Thyroid gland (tissue), 4 donors: ENCODE data around the gene SPINT2.

Experiments used
- POLR2A ChIP-seq, 2 donors: fragments of 450-650 bp; IDR thresholded peaks; one replicate each; pipeline ENCODE4 v1.6.1; 2017; ENCODE audit warnings: antibody characterized with exemption in 2 of 2, mild to moderate bottlenecking in 2 of 2, moderate library complexity in 1 of 2
- TF ChIP-seq, protein P1 (sequence below), 6 experiments: fragments of 200-600 bp in 3 of 6; fragments of 450-650 bp in 3 of 6; sonication (generic) in 3 of 6; IDR thresholded peaks; one replicate each; pipeline ENCODE4 v1.5.1; 2016 to 2019; ENCODE audit warnings: antibody characterized with exemption in 6 of 6, mild to moderate bottlenecking in 2 of 6, inconsistent platforms in 1 of 6, moderate library complexity in 1 of 6

- no peak for TF ChIP-seq POLR2A (IDR thresholded peaks at IDR 0.05)
- TF ChIP-seq, protein P1, sequence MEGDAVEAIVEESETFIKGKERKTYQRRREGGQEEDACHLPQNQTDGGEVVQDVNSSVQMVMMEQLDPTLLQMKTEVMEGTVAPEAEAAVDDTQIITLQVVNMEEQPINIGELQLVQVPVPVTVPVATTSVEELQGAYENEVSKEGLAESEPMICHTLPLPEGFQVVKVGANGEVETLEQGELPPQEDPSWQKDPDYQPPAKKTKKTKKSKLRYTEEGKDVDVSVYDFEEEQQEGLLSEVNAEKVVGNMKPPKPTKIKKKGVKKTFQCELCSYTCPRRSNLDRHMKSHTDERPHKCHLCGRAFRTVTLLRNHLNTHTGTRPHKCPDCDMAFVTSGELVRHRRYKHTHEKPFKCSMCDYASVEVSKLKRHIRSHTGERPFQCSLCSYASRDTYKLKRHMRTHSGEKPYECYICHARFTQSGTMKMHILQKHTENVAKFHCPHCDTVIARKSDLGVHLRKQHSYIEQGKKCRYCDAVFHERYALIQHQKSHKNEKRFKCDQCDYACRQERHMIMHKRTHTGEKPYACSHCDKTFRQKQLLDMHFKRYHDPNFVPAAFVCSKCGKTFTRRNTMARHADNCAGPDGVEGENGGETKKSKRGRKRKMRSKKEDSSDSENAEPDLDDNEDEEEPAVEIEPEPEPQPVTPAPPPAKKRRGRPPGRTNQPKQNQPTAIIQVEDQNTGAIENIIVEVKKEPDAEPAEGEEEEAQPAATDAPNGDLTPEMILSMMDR (IDR thresholded peaks at IDR 0.05) = no peak
These were observed 3.5 kb downstream of the SPINT2 start for GRCh38 chr19:38267761-38268483.
